ENCODE measurements around the gene CORO2B.
"Not testable (repeated sequence)": the region's sequence is repeated elsewhere in the genome, so short reads cannot be mapped to it uniquely, and the experiment has no call there.

DNA sequence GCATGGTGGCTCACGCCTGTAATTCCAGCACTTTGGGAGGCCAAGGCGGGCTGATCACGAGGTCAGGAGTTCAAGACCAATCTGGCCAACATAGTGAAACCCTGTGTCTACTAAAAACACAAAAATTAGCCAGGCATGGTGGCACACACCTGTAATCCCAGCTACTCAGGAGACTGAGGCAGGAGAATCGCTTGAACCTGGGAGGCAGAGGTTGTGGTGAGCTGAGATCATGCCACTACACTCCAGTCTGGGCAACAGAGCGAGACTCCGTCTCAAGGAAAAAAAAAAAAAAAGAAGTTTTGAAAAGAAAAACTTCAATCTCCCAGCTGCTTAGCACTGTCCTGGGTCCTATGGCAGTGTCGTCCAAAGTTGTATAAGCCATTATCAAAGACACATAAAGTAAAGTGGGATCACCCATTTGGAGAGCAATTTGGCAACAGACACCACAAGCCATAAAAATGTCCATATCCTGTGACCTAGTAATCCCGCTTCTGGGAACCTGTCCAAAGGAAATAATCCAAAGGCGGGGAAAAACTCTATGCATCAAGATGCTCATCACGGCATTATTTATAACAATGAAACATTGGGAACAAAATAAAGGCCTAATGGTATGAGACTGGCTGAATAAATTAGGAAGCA lies 26.2 kb downstream of the CORO2B start:
- TF ChIP-seq POLR2A, CTCF (IDR thresholded peaks at IDR 0.05): not testable (repeated sequence)

Measured in uterus (tissue), 2 donors.